A673 (cell line): ENCODE results near the gene PER2.

Experiments
- CTCF ChIP-seq: fragments of 300-800, 200-600 bp; sonication (generic); conservative IDR thresholded peaks from 2 replicates; pipeline ENCODE4 v1.5.1; 2017; ENCODE audit warnings: low read depth, mild to moderate bottlenecking, antibody characterized with exemption, low read length, moderate library complexity, mixed read lengths
- EZH2 ChIP-seq: fragments of 200-600 bp; sonication (generic); IDR thresholded peaks from 2 replicates; pipeline ENCODE4 v1.6.1; 2017; ENCODE audit warnings: borderline replicate concordance, low read depth, mild to moderate bottlenecking, mixed read lengths, antibody characterized with exemption, low read length; ENCODE audit not compliant: poor library complexity, severe bottlenecking

- TF ChIP-seq CTCF: no peak
- no peak for TF ChIP-seq EZH2
These were observed 18.7 kb downstream of the PER2 start for GRCh38 chr2:238269741-238270140.
